DOHH2 (cell line): Measurements from ENCODE around the gene ALK.

Experiments
- H3F3A ChIP-seq: fragments of 200-600 bp; sonication (generic), shearing (Covaris generic); 2 replicates; pipeline ENCODE4 v1.6.0; 2016; ENCODE audit warnings: antibody characterized with exemption, mild to moderate bottlenecking; ENCODE audit not compliant: control insufficient read depth, insufficient read depth
- H3K27ac ChIP-seq: fragments of 200-600 bp; sonication (generic); 2 replicates; pipeline ENCODE4 v1.5.1; 2014; ENCODE audit warnings: low read depth, mild to moderate bottlenecking, low read length, moderate library complexity
- H3K27me3 ChIP-seq: fragments of 200-600 bp; sonication (generic); 2 replicates; pipeline ENCODE4 v1.6.1; 2014; ENCODE audit warnings: mild to moderate bottlenecking, low read length, mixed read lengths; ENCODE audit not compliant: control insufficient read depth
- H3K36me3 ChIP-seq: fragments of 200-600 bp; sonication (generic); 2 replicates; pipeline ENCODE4 v1.6.1; 2014; ENCODE audit warnings: mild to moderate bottlenecking, low read length, moderate library complexity, mixed read lengths; ENCODE audit not compliant: control insufficient read depth
- H3K4me1 ChIP-seq: fragments of 200-600 bp; sonication (generic); 2 replicates; pipeline ENCODE4 v1.6.1; 2014; ENCODE audit warnings: mild to moderate bottlenecking, low read length, mixed read lengths; ENCODE audit not compliant: control insufficient read depth
- H3K4me2 ChIP-seq: fragments of 200-600 bp; sonication (generic); 2 replicates; pipeline ENCODE4 v1.6.0; 2014; ENCODE audit warnings: mild to moderate bottlenecking, low read length, moderate library complexity
- H3K4me3 ChIP-seq: fragments of 200-600 bp; sonication (generic); 2 replicates; pipeline ENCODE4 v1.5.1; 2014; ENCODE audit warnings: mild to moderate bottlenecking, low read length, mixed read lengths
- H3K79me2 ChIP-seq: fragments of 200-600 bp; sonication (generic); 2 replicates; pipeline ENCODE4 v1.6.1; 2014; ENCODE audit warnings: mild to moderate bottlenecking, low read length, mixed read lengths; ENCODE audit not compliant: control insufficient read depth
- H3K9me2 ChIP-seq: fragments of 200-600 bp; sonication (generic); replicated peaks from 2 replicates; pipeline ENCODE4 v1.6.1; 2014; ENCODE audit warnings: mild to moderate bottlenecking, low read length, mixed read lengths; ENCODE audit not compliant: control insufficient read depth
- H3K9me3 ChIP-seq: fragments of 200-600 bp; sonication (generic); 2 replicates; pipeline ENCODE4 v1.6.1; 2014; ENCODE audit warnings: antibody characterized with exemption, low read length, mixed read lengths; ENCODE audit not compliant: control insufficient read depth, insufficient read depth
- H4K20me1 ChIP-seq: fragments of 200-600 bp; sonication (generic); 2 replicates; pipeline ENCODE4 v1.6.0; 2014; ENCODE audit warnings: low read depth, mild to moderate bottlenecking, antibody characterized with exemption, low read length, moderate library complexity; ENCODE audit not compliant: control insufficient read depth, insufficient read depth
- CTCF ChIP-seq: fragments of 200-600 bp; sonication (generic); IDR thresholded peaks from one replicate; pipeline ENCODE4 v1.5.1; 2014; ENCODE audit warnings: antibody characterized with exemption, mild to moderate bottlenecking, low read depth, low read length; ENCODE audit not compliant: poor library complexity, severe bottlenecking
- EZH2phosphoT487 ChIP-seq: fragments of 200-600 bp; sonication (generic); IDR thresholded peaks from 2 replicates; pipeline ENCODE4 v1.6.1; 2017; ENCODE audit warnings: borderline replicate concordance, mild to moderate bottlenecking, antibody characterized with exemption, low read length, moderate library complexity, mixed read lengths

ALK gene

GRCh38 chr2:29431485-29431884, 489.9 kb downstream of the ALK start:
- TF ChIP-seq EZH2phosphoT487 (no peak), CTCF (no peak)

GRCh38 chr2:29430382-29431112, 490.8 kb downstream of the ALK start:
- Histone ChIP-seq H3F3A (no peaks in the 10 kb centered on the region), H3K9me3 (no peaks in the 10 kb centered on the region), H3K36me3 (no peaks in the 10 kb centered on the region), H3K27me3 (no peaks in the 10 kb centered on the region; the same call in 1 of the 2 replicates), H3K27ac (no peak overlapping the region), H3K4me2 (no peak overlapping the region), H3K9me2 (no peaks in the 10 kb centered on the region), H3K4me3 (no peak overlapping the region), H3K4me1 (no peaks in the 10 kb centered on the region), H4K20me1 (no peaks in the 10 kb centered on the region), H3K79me2 (no peaks in the 10 kb centered on the region)
- TF ChIP-seq CTCF (no peak), EZH2phosphoT487 (no peak)

More at GRCh38 chr2:29431485-29431884, 489.9 kb downstream of the ALK start:
- H3K9me3 ChIP-seq, result no peaks in the 10 kb centered on the region
- H3K4me1 ChIP-seq, result no peaks in the 10 kb centered on the region
- no peaks in the 10 kb centered on the region for H3F3A ChIP-seq
- no peaks in the 10 kb centered on the region for H3K79me2 ChIP-seq
- H3K4me2 ChIP-seq, result no peak overlapping the region
- no peaks in the 10 kb centered on the region for H3K9me2 ChIP-seq
- no peaks in the 10 kb centered on the region for H4K20me1 ChIP-seq
- H3K27ac ChIP-seq, result no peak overlapping the region
- H3K4me3 ChIP-seq, result no peak overlapping the region
- H3K36me3 ChIP-seq, result no peaks in the 10 kb centered on the region
- no peaks in the 10 kb centered on the region; the same call in 1 of the 2 replicates for H3K27me3 ChIP-seq

GRCh38 chr2:29426354-29426753, 495.0 kb downstream of the ALK start:
- H3K79me2 ChIP-seq, result no peaks in the 10 kb centered on the region
- no peak overlapping the region for H3K4me3 ChIP-seq
- H3K27ac ChIP-seq, result no peak overlapping the region
- H3K36me3 ChIP-seq, result no peaks in the 10 kb centered on the region
- H3F3A ChIP-seq, result no peaks in the 10 kb centered on the region
- TF ChIP-seq EZH2phosphoT487 (no peak), CTCF (no peak)
- H3K27me3 ChIP-seq, result no peaks in the 10 kb centered on the region
- no peaks in the 10 kb centered on the region for H4K20me1 ChIP-seq
- no peaks in the 10 kb centered on the region for H3K4me1 ChIP-seq
- no peak overlapping the region for H3K4me2 ChIP-seq
- H3K9me3 ChIP-seq, result no peaks in the 10 kb centered on the region
- no peaks in the 10 kb centered on the region for H3K9me2 ChIP-seq

GRCh38 chr2:29425866-29426265, 495.5 kb downstream of the ALK start:
- Histone ChIP-seq H3K27me3 (no peaks in the 10 kb centered on the region), H3K36me3 (no peaks in the 10 kb centered on the region), H3K4me1 (no peaks in the 10 kb centered on the region), H4K20me1 (no peaks in the 10 kb centered on the region), H3K9me2 (no peaks in the 10 kb centered on the region), H3F3A (no peaks in the 10 kb centered on the region), H3K27ac (no peak overlapping the region), H3K4me2 (no peak overlapping the region), H3K79me2 (no peaks in the 10 kb centered on the region), H3K4me3 (no peak overlapping the region), H3K9me3 (no peaks in the 10 kb centered on the region)
- no peak for TF ChIP-seq CTCF
- no peak for TF ChIP-seq EZH2phosphoT487
